ENCODE results near the gene PLEKHM3. TPM values are rescaled to one million over a fixed set of nuclear protein-coding genes. Genes with fewer than 3 reads are reported as not detected.

PLEKHM3 gene
- total and polyA plus RNA-seq, 2 of the 4 experiments (the other 2 are of a cell fraction): 2.4 to 11.3 TPM

DNA sequence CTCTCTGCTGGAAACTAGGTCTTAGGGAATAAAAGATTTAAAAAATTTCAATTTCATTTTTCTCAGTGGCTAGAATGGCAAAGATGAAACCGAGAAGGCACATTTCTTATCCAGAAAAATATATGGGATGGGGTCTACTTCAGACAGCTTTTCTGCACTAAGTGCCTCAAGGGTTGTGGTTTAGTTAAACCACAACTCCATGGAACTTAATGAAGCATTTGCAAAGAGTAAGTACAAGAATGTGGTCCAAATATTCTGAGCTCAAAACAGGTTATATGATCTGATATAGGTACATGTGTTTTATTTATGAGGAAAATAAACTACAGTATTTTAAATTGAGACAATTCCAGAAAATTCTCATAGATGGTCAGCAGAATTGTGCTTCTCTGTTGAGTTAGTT lies 153.8 kb downstream of the PLEKHM3 start:
- in situ Hi-C loops (cut with MboI; ENCODE audit: low sequenced_read_pairs) (no loop called here), dilution Hi-C loops (cut with HindIII; ENCODE audit: low sequenced_read_pairs, unreplicated experiment) (no loop called here), intact Hi-C loops (cut with micrococcal nuclease) (no loop called here)
- Histone ChIP-seq H3K9me1 (ENCODE audit: insufficient read depth, low read length) (peaks cover 4% of the 10 kb centered on the region; the same call in 1 of the 2 replicates), H3K4me1 (ENCODE audit: control insufficient read depth, insufficient read depth, low read length) (peaks cover 4% of the 10 kb centered on the region; the same call in 1 of the 2 replicates), H2BK15ac (ENCODE audit: low read depth, low read length) (no peak overlapping the region), H4K20me1 (ENCODE audit: insufficient read depth, low read length) (no peaks in the 10 kb centered on the region), H3K56ac (ENCODE audit: extremely low read depth, insufficient read depth, low read length) (no peak overlapping the region), H3K4me2 (ENCODE audit: low read depth, low read length) (no peak overlapping the region), H4K91ac (ENCODE audit: insufficient read depth, low read depth, low read length) (no peak overlapping the region), H4K5ac (ENCODE audit: low read depth, low read length) (no peak overlapping the region), H2AK9ac (replicated peaks; ENCODE audit: low read depth, low read length, poor library complexity) (no peak overlapping the region), H3K27me3 (ENCODE audit: control insufficient read depth, insufficient read depth, low read length) (no peaks in the 10 kb centered on the region), H2AK5ac (ENCODE audit: low read depth, low read length) (no peak overlapping the region), H3K4ac (ENCODE audit: low read depth, low read length) (no peak overlapping the region), H3K27ac (ENCODE audit: insufficient read depth, low read length) (no peak overlapping the region), H4K8ac (ENCODE audit: low read depth in 2 of 2, low read length in 2 of 2) (no peak overlapping the region), H2AFZ (replicated peaks; ENCODE audit: low read length, poor library complexity) (no peak overlapping the region), H2BK120ac (ENCODE audit: low read depth, low read length) (no peak overlapping the region), H3K23ac (ENCODE audit: low read depth, low read length) (no peak overlapping the region), H2BK20ac (ENCODE audit: low read depth, low read length) (no peak overlapping the region), H3K4me3 (ENCODE audit: insufficient read depth, low read depth, low read length) (no peak overlapping the region), H3K36me3 (ENCODE audit: control insufficient read depth, insufficient read depth, low read length) (no peaks in the 10 kb centered on the region), H3K9ac (ENCODE audit: low read depth, low read length) (no peak overlapping the region), H3K79me1 (ENCODE audit: low read depth in 1 of 2, low read length in 2 of 2) (no peaks in the 10 kb centered on the region), H3K9me3 (ENCODE audit: control insufficient read depth, insufficient read depth, low read length) (no peaks in the 10 kb centered on the region), H3K14ac (replicated peaks; ENCODE audit: low read depth, low read length) (no peak overlapping the region), H2BK5ac (ENCODE audit: low read depth, low read length, poor library complexity, severe bottlenecking) (no peak overlapping the region), H3K18ac (ENCODE audit: low read depth, low read length) (no peak overlapping the region)
- POLR2A ChIA-PET (ENCODE audit: unreplicated experiment): no interaction called here
- BruUV-seq (replicated peaks): no TSS peak
- WGBS, 2 experiments (ENCODE audit: extremely low coverage in 2 of 2, insufficient read length in 1 of 2): no CpG with 5 or more reads among the region's 1 CpG
- ATAC-seq (ENCODE audit: low read depth) (no peak), DNase-seq (no peak)
- CTCF ChIA-PET: interaction anchor here (0.7 kb wide), 1 partner anchor 1070 kb away, joined by 3 read pairs; no protein-coding TSS in a partner anchor
- no peak for TF ChIP-seq CHD1 (IDR thresholded peaks at IDR 0.05; ENCODE audit: low read depth, low read length)
- no peak for TF ChIP-seq CEBPB (IDR thresholded peaks at IDR 0.05; ENCODE audit: low read depth, low read length)
- no peak for TF ChIP-seq MAFK (IDR thresholded peaks at IDR 0.05; ENCODE audit: low read depth, low read length)
- TF ChIP-seq USF2 (IDR thresholded peaks at IDR 0.05; ENCODE audit: low read depth, low read length): no peak
- TF ChIP-seq SMC3 (IDR thresholded peaks at IDR 0.05; ENCODE audit: low read depth, low read length): no peak
- no peak for TF ChIP-seq MAZ (IDR thresholded peaks at IDR 0.05; ENCODE audit: borderline replicate concordance, low read depth, low read length)
- TF ChIP-seq NFE2L2 (IDR thresholded peaks at IDR 0.05; ENCODE audit: low read depth, low read length): no peak
- TF ChIP-seq, protein P1, sequence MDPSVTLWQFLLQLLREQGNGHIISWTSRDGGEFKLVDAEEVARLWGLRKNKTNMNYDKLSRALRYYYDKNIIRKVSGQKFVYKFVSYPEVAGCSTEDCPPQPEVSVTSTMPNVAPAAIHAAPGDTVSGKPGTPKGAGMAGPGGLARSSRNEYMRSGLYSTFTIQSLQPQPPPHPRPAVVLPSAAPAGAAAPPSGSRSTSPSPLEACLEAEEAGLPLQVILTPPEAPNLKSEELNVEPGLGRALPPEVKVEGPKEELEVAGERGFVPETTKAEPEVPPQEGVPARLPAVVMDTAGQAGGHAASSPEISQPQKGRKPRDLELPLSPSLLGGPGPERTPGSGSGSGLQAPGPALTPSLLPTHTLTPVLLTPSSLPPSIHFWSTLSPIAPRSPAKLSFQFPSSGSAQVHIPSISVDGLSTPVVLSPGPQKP (IDR thresholded peaks at IDR 0.05; ENCODE audit: borderline replicate concordance, low read depth, low read length): no peak
- TF ChIP-seq RFX5 (IDR thresholded peaks at IDR 0.05; ENCODE audit: low read depth, low read length): no peak
- no peak for TF ChIP-seq FOS (IDR thresholded peaks at IDR 0.05; ENCODE audit: low read depth, low read length)
- TF ChIP-seq BHLHE40 (IDR thresholded peaks at IDR 0.05; ENCODE audit: low read depth, low read length): no peak
- TF ChIP-seq POLR2A (IDR thresholded peaks at IDR 0.05; ENCODE audit: low read depth, low read length): no peak
- TF ChIP-seq MXI1 (IDR thresholded peaks at IDR 0.05; ENCODE audit: borderline replicate concordance, low read depth, low read length): no peak
- TF ChIP-seq RAD21 (IDR thresholded peaks at IDR 0.05; ENCODE audit: low read length): no peak
- TF ChIP-seq, protein P2, sequence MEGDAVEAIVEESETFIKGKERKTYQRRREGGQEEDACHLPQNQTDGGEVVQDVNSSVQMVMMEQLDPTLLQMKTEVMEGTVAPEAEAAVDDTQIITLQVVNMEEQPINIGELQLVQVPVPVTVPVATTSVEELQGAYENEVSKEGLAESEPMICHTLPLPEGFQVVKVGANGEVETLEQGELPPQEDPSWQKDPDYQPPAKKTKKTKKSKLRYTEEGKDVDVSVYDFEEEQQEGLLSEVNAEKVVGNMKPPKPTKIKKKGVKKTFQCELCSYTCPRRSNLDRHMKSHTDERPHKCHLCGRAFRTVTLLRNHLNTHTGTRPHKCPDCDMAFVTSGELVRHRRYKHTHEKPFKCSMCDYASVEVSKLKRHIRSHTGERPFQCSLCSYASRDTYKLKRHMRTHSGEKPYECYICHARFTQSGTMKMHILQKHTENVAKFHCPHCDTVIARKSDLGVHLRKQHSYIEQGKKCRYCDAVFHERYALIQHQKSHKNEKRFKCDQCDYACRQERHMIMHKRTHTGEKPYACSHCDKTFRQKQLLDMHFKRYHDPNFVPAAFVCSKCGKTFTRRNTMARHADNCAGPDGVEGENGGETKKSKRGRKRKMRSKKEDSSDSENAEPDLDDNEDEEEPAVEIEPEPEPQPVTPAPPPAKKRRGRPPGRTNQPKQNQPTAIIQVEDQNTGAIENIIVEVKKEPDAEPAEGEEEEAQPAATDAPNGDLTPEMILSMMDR (conservative IDR thresholded peaks at IDR 0.05; ENCODE audit: low read depth, low read length): no peak
- TF ChIP-seq RCOR1 (IDR thresholded peaks at IDR 0.05; ENCODE audit: insufficient replicate concordance, low read length): no peak

Data from IMR-90 (cell line).